Measurements from ENCODE around the gene PSMD1. TPM values are rescaled to one million over a fixed set of nuclear protein-coding genes. Genes with fewer than 3 reads are reported as not detected.
"Not testable (repeated sequence)": the region's sequence is repeated elsewhere in the genome, so short reads cannot be mapped to it uniquely, and the experiment has no call there.

PSMD1 gene
- polyA plus RNA-seq, 1 experiment, result 153 TPM

DNA sequence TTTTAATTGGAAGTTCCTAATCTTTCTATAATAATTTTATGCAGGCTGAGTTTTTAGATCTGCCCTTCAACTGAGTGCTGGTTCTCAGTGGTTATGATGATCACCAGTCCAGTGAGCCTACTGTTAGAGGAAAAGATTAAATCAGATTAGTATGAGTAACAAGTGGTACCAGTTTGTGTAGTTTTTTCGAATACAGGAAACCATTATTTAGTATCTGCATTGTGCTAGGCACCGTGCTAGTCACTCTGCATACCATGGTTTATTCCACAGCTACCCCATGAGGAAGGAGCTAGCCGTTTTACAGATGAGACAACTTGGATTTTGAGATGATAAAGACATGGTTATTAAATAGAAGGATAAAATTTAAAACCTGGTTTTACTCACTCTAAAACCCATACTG is 6.1 kb downstream of the PSMD1 start:
- H3K27me3 ChIP-seq (ENCODE audit: control insufficient read depth, insufficient read depth, low read length), result no peaks in the 10 kb centered on the region
- TF ChIP-seq, protein P1, sequence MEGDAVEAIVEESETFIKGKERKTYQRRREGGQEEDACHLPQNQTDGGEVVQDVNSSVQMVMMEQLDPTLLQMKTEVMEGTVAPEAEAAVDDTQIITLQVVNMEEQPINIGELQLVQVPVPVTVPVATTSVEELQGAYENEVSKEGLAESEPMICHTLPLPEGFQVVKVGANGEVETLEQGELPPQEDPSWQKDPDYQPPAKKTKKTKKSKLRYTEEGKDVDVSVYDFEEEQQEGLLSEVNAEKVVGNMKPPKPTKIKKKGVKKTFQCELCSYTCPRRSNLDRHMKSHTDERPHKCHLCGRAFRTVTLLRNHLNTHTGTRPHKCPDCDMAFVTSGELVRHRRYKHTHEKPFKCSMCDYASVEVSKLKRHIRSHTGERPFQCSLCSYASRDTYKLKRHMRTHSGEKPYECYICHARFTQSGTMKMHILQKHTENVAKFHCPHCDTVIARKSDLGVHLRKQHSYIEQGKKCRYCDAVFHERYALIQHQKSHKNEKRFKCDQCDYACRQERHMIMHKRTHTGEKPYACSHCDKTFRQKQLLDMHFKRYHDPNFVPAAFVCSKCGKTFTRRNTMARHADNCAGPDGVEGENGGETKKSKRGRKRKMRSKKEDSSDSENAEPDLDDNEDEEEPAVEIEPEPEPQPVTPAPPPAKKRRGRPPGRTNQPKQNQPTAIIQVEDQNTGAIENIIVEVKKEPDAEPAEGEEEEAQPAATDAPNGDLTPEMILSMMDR (IDR thresholded peaks at IDR 0.05; ENCODE audit: insufficient read depth, low read depth, low read length), result no peak
- CTCF ChIA-PET, result interaction anchor here (1.2 kb wide), 1 partner anchor 10 kb away, joined by 6 read pairs; no protein-coding TSS in a partner anchor
- H3K4me3 ChIP-seq (ENCODE audit: low read depth, low read length), result no peak overlapping the region
- peaks cover 6% of the 10 kb centered on the region for H3K36me3 ChIP-seq (ENCODE audit: control insufficient read depth, insufficient read depth, low read length)
- DNase-seq (ENCODE audit: low read depth), result no peak
- POLR2A ChIA-PET, result no interaction called here

- POLR2A ChIA-PET, result no interaction called here
- no peak for DNase-seq (ENCODE audit: low read depth)
- TF ChIP-seq, protein P1 (IDR thresholded peaks at IDR 0.05; ENCODE audit: insufficient read depth, low read depth, low read length), result no peak
- CTCF ChIA-PET, result interaction anchor here (0.6 to 2.0 kb wide), 3 partner anchors 10 to 334 kb away, joined by 3 to 6 read pairs (median 6); no protein-coding TSS in a partner anchor
- Histone ChIP-seq H3K4me3 (ENCODE audit: low read depth, low read length) (no peak overlapping the region), H3K36me3 (ENCODE audit: control insufficient read depth, insufficient read depth, low read length) (peaks cover 6% of the 10 kb centered on the region), H3K27me3 (ENCODE audit: control insufficient read depth, insufficient read depth, low read length) (no peaks in the 10 kb centered on the region)
These were observed 6.7 kb downstream of the PSMD1 start for GRCh38 chr2:231063347-231063746.

DNA sequence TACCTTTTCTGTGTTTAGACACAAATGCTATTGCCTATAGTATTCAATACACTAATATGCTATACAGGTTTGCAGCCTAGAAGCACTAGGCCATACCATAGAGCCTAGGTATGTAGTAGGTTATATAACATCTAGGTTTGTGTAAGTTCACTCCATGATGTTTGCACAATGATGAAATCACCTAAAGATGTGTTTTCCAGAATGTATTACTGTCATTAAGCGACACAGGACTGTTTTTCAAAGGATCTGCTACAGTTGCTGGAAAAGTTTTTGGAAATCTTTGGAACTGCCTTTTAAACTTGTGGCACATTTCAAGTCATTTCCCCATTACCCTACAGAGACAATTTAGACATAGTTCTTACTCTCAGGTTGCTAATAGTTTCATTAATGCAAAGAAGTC is 9.3 kb downstream of the PSMD1 start:
- ChIA-PET POLR2A (no interaction called here), CTCF (interaction anchor here (1.0 kb wide), 1 partner anchor 38 kb away, joined by 5 read pairs; no protein-coding TSS in a partner anchor)
- TF ChIP-seq, protein P1 (IDR thresholded peaks at IDR 0.05; ENCODE audit: insufficient read depth, low read depth, low read length), result no peak
- DNase-seq (ENCODE audit: low read depth), result no peak
- Histone ChIP-seq H3K27me3 (ENCODE audit: control insufficient read depth, insufficient read depth, low read length) (no peaks in the 10 kb centered on the region), H3K4me3 (ENCODE audit: low read depth, low read length) (no peak overlapping the region), H3K36me3 (ENCODE audit: control insufficient read depth, insufficient read depth, low read length) (peaks cover 6% of the 10 kb centered on the region)

DNA sequence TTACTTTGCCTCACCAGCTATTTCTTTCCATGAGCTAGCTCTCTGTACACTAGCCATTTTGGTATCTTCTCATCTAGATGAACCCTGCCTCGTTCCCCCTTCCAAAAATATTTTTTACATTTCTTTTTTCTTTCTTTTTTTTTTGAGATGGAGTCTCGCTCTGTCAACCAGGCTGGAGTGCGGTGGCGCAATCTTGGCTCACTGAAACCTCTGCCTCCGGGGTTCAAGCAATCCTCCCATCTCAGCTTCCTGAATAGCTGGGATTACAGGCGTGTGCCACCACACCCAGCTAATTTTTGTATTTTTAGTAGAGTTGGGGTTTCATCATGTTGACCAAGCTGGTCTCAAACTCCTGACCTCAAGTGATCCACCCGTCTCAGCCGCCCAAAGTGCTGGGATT is 10.9 kb downstream of the PSMD1 start:
- not testable (repeated sequence) for H3K27me3 ChIP-seq (ENCODE audit: control insufficient read depth, insufficient read depth, low read length); H3K36me3 ChIP-seq (ENCODE audit: control insufficient read depth, insufficient read depth, low read length); H3K4me3 ChIP-seq (ENCODE audit: low read depth, low read length); DNase-seq (ENCODE audit: low read depth)
- ChIA-PET POLR2A (interaction anchor here (0.7 kb wide), 1 partner anchor 279 kb away, joined by 3 read pairs; no protein-coding TSS in a partner anchor), CTCF (interaction anchor here (1.0 to 1.2 kb wide), 3 partner anchors 11 to 23 kb away, joined by 3 to 7 read pairs (median 3); partner anchors contain the start of gene PSMD1)

GRCh38 chr2:231068525-231069222 is 12.0 kb downstream of the PSMD1 start:
- CTCF ChIA-PET, result interaction anchor here (1.6 kb wide), 1 partner anchor 16 kb away, joined by 3 read pairs; no protein-coding TSS in a partner anchor
- H3K27me3 ChIP-seq (ENCODE audit: control insufficient read depth, insufficient read depth, low read length), result no peaks in the 10 kb centered on the region
- TF ChIP-seq, protein P1 (IDR thresholded peaks at IDR 0.05; ENCODE audit: insufficient read depth, low read depth, low read length), result no peak
- H3K4me3 ChIP-seq (ENCODE audit: low read depth, low read length), result no peak overlapping the region
- peaks cover 5% of the 10 kb centered on the region for H3K36me3 ChIP-seq (ENCODE audit: control insufficient read depth, insufficient read depth, low read length)
- POLR2A ChIA-PET, result no interaction called here
- no peak for DNase-seq (ENCODE audit: low read depth)
